MCF 10A (cell line): ENCODE results near the gene TRAPPC3. TPM values are rescaled to one million over a fixed set of nuclear protein-coding genes. Genes with fewer than 3 reads are reported as not detected.
"Not testable (repeated sequence)": the region's sequence is repeated elsewhere in the genome, so short reads cannot be mapped to it uniquely, and the experiment has no call there.

ENCODE experiments used
- BruUV-seq: library from RNA; stranded (reverse); fragments of 400-500 nt; replicated peaks from 2 replicates; lab custom pipeline; 2021; lab: Mats Ljungman, UMichigan
- CTCF ChIA-PET: fragments of 300-600 bp; sonication (Branson Sonifier 250); formaldehyde crosslinking; extraction: SDS; loops from one replicate; lab custom pipeline; 2021; ENCODE audit warnings: antibody characterized with exemption, inconsistent platforms; lab: Yijun Ruan, JAX
- POLR2A ChIA-PET: fragments of 300-600, 350-650 bp; sonication (Branson Sonifier 250); formaldehyde crosslinking; extraction: SDS; loops from one replicate; lab custom pipeline; 2020; ENCODE audit warnings: antibody characterized with exemption, inconsistent platforms; lab: Yijun Ruan, JAX
- DNase-seq: peaks from one replicate; pipeline ENCODE4 v3.0.0-alpha.2; 2018; ENCODE audit not compliant: unreplicated experiment
- H3K27ac Mint-ChIP-seq: one replicate; pipeline ENCODE4 v1.8.0; 2022; ENCODE audit warnings: mild to moderate bottlenecking, low read depth, mixed read lengths; ENCODE audit not compliant: unreplicated experiment
- H3K27me3 Mint-ChIP-seq: one replicate; pipeline ENCODE4 v1.8.0; 2022; ENCODE audit warnings: mixed read lengths; ENCODE audit not compliant: insufficient read depth, unreplicated experiment
- H3K36me3 Mint-ChIP-seq: one replicate; pipeline ENCODE4 v1.8.0; 2022; ENCODE audit warnings: mild to moderate bottlenecking, moderate library complexity, mixed read lengths; ENCODE audit not compliant: insufficient read depth, unreplicated experiment
- H3K4me1 Mint-ChIP-seq: one replicate; pipeline ENCODE4 v1.8.0; 2022; ENCODE audit warnings: mixed read lengths; ENCODE audit not compliant: insufficient read depth, unreplicated experiment
- H3K4me3 Mint-ChIP-seq: one replicate; pipeline ENCODE4 v1.8.0; 2022; ENCODE audit warnings: mild to moderate bottlenecking, moderate library complexity, mixed read lengths; ENCODE audit not compliant: unreplicated experiment
- H3K9me3 Mint-ChIP-seq: one replicate; pipeline ENCODE4 v1.8.0; 2022; ENCODE audit warnings: mixed read lengths; ENCODE audit not compliant: unreplicated experiment
- intact Hi-C: fragments of 100-400 bp; cut with micrococcal nuclease; formaldehyde crosslinking; loops from 2 replicates; pipeline ENCODE4 v1.14.1; 2022
- total RNA-seq: library from RNA; stranded (reverse); gene quantifications from 2 replicates; pipeline ENCODE4 v1.2.3, GENCODE V29; 2022
- TF ChIP-seq, protein P1 (sequence below): fragments of 200-600 bp; IDR thresholded peaks from one replicate; pipeline ENCODE4 v1.8.0; 2022; ENCODE audit warnings: antibody characterized with exemption, mild to moderate bottlenecking; ENCODE audit not compliant: unreplicated experiment

Gene TRAPPC3
- total RNA-seq, 1 experiment from 2014 or later, result 72.8 TPM

DNA sequence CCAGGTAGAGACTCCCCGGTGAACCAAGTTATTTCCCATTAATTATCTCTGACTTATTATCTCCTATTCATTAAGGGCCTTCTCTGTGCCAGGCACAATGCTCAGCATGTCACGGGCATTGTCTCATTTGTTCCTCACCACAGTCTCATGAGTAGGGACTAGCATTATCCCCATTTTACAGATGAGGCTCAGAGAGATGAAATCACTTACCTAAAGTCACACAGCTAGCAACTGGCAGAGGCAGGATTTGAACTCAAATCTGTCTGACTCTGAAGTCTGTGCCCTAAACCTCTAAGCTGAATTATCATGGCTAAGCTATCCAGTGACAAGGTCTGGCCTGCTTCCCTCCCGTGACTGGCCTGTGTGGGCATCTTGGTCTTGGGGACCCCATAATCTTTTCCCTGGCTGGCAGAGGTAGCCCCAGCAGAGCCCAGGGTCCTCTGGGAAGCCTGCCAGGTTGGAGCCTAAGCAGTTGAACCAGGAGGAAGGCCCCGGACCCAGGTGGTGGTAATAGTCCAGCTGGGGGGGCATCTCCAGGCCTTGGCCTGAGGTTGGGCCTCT lies 11.2 kb upstream of the TRAPPC3 start:
- CTCF ChIA-PET, result interaction anchor here (0.7 to 8.1 kb wide), 11 partner anchors 10 to 126 kb away, joined by 3 to 85 read pairs (median 5); partner anchors contain the start of gene TRAPPC3
- H3K9me3 Mint-ChIP-seq, result no peaks in the 10 kb centered on the region
- no TSS peak for BruUV-seq
- H3K4me3 Mint-ChIP-seq, result peak overlapping the region; percentile 66
- TF ChIP-seq, protein P1, sequence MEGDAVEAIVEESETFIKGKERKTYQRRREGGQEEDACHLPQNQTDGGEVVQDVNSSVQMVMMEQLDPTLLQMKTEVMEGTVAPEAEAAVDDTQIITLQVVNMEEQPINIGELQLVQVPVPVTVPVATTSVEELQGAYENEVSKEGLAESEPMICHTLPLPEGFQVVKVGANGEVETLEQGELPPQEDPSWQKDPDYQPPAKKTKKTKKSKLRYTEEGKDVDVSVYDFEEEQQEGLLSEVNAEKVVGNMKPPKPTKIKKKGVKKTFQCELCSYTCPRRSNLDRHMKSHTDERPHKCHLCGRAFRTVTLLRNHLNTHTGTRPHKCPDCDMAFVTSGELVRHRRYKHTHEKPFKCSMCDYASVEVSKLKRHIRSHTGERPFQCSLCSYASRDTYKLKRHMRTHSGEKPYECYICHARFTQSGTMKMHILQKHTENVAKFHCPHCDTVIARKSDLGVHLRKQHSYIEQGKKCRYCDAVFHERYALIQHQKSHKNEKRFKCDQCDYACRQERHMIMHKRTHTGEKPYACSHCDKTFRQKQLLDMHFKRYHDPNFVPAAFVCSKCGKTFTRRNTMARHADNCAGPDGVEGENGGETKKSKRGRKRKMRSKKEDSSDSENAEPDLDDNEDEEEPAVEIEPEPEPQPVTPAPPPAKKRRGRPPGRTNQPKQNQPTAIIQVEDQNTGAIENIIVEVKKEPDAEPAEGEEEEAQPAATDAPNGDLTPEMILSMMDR, result no peak
- POLR2A ChIA-PET, result interaction anchor here (0.9 to 6.3 kb wide), 11 partner anchors 10 to 277 kb away, joined by 3 to 94 read pairs (median 5); partner anchors contain the start of genes AGO1, LSM10, SH3D21 and THRAP3
- intact Hi-C loops, result no loop called here
- DNase-seq, result no peak
- H3K27me3 Mint-ChIP-seq, result no peaks in the 10 kb centered on the region
- H3K27ac Mint-ChIP-seq, result peak overlapping the region; percentile 94
- H3K4me1 Mint-ChIP-seq, result peaks cover 61% of the 10 kb centered on the region
- peaks cover 17% of the 10 kb centered on the region for H3K36me3 Mint-ChIP-seq

DNA sequence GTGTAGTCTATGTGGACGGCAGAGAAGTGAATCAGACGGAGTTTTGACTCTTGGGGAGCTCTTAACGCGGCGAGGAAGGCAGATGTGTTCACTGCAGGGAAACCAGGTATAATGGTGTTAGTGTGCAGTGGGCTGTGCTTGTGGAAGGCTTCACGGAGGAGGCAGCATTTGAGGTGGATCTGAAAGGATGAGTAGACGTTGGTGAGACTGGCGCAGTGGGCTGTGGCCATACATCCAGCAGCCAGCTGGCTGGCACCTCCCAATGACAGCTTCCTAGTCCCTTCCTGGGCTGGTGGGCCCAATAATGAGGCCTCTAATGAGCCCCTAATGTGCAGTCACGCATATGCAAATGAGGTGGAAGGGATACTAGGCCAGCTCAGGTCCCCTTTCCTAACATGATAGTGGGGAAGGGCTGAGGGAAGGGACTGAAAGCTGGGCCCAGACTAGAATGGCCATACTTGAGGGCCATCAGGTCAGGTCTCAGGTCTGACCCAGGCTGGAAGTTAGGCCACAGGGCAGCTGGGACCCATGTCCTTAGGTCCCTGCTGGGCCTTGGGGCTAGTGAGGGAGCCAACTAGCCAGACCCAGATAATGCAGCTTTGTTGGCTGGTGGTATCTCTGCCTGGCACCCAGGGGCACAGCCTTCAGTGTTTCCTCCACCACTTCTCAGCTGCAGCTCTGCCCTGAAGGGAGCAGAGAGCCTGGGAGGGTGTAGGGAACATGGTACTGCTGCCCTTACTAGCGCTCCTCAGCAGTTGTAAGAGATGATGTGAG lies 10.5 kb upstream of the TRAPPC3 start:
- intact Hi-C loops, result no loop called here
- TF ChIP-seq, protein P1, result no peak
- Mint-ChIP-seq H3K27me3 (no peaks in the 10 kb centered on the region), H3K36me3 (peaks cover 17% of the 10 kb centered on the region), H3K4me3 (no peak overlapping the region), H3K4me1 (peaks cover 61% of the 10 kb centered on the region), H3K9me3 (no peaks in the 10 kb centered on the region), H3K27ac (peak overlapping the region; percentile 94)
- ChIA-PET CTCF (interaction anchor here (0.7 to 8.1 kb wide), 9 partner anchors 10 to 127 kb away, joined by 3 to 85 read pairs (median 5); partner anchors contain the start of gene TRAPPC3), POLR2A (interaction anchor here (1.0 to 6.3 kb wide), 7 partner anchors 10 to 276 kb away, joined by 3 to 94 read pairs (median 5); partner anchors contain the start of genes AGO1, SH3D21 and TRAPPC3)
- no peak for DNase-seq
- BruUV-seq, result no TSS peak

DNA sequence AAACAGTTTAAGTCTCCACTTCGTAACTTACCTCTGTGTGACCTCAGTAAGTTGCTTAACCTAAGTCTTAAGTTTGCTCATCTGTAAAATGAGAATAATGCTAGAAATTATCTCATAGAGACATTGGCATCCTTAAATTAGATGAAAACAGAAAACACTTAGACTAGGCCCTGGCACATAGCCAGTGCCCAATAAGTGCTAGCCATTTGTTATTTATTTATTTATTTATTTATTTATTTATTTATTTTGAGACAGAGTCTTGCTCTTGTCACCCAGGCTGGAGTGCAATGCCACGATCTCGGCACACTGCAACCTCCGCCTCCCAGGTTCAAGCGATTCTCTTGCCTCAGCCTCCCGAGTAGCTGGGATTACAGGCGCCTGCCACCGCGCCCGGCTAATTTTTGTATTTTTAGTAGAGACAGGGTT lies 9.6 kb upstream of the TRAPPC3 start:
- peak overlapping the region; percentile 86 for H3K4me3 Mint-ChIP-seq
- CTCF ChIA-PET, result interaction anchor here (2.5 to 8.1 kb wide), 3 partner anchors 9 to 128 kb away, joined by 18 to 85 read pairs (median 83); partner anchors contain the start of gene TRAPPC3
- H3K27ac Mint-ChIP-seq, result peak overlapping the region; percentile 87

DNA sequence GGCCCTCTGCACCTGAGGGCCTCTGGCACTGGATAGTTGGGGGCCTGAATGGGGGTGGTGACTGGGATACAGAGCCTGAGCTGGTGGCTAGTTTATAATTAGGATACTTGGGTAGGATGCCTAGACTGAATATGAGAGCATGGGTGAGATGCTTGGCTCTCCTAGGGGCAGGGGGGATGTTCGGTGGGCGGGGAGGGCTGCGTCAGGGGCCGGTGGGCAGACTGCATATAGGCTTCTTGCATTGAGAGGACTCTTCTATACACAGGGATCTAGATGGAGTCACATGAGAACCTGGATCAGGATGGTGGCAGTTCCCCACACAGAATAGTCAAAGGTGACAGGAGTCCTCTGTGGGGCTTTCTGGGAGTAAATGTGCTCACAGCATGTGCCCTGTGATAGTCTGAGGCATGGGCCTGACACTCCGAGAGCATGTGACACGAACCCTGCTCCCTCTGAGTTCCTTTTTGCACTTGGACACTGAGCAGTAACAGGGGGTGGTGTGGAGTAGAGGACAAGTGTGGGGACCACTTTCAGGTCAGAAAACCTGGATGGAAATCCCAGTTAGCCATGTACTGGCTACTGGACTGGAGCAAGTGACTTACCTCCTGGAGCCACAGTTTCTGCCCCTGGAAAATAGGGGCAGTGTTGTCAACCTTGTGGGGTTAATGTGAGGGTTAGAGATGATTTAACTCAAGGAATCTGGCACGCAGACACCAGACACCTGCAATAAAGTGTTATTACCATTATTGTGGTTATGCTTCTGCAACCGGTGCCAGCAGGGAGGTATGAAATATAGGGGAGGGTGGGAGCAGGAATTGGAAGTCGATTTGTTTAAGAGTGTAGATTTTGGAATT lies 8.9 kb upstream of the TRAPPC3 start:
- intact Hi-C loops, result no loop called here
- ChIA-PET CTCF (interaction anchor here (0.9 to 1.9 kb wide), 2 partner anchors 30 to 127 kb away, joined by 4 to 5 read pairs; no protein-coding TSS in a partner anchor), POLR2A (interaction anchor here (0.7 to 3.3 kb wide), 6 partner anchors 11 to 1317 kb away, joined by 3 to 24 read pairs (median 4); partner anchors contain the start of genes LSM10 and THRAP3)
- TF ChIP-seq, protein P1, result no peak
- H3K4me1 Mint-ChIP-seq, result peaks cover 53% of the 10 kb centered on the region
- H3K9me3 Mint-ChIP-seq, result no peaks in the 10 kb centered on the region
- BruUV-seq, result TSS peak; percentile 4
- peak overlapping the region; percentile 87 for H3K27ac Mint-ChIP-seq
- H3K4me3 Mint-ChIP-seq, result peak overlapping the region; percentile 86
- H3K36me3 Mint-ChIP-seq, result peaks cover 13% of the 10 kb centered on the region
- no peak for DNase-seq
- no peaks in the 10 kb centered on the region for H3K27me3 Mint-ChIP-seq

More for the DNA sequence above, 9.6 kb upstream of the TRAPPC3 start:
- intact Hi-C loops, BruUV-seq, H3K27me3 Mint-ChIP-seq, DNase-seq, H3K9me3 Mint-ChIP-seq: not testable (repeated sequence)
- Mint-ChIP-seq H3K36me3 (peaks cover 13% of the 10 kb centered on the region), H3K4me1 (peaks cover 53% of the 10 kb centered on the region)
- POLR2A ChIA-PET, result interaction anchor here (1.0 to 6.3 kb wide), 2 partner anchors 9 to 66 kb away, joined by 4 to 94 read pairs; partner anchors contain the start of gene TRAPPC3
